ENCODE data around the gene ADAMTS4. TPM values are rescaled to one million over a fixed set of nuclear protein-coding genes. Genes with fewer than 3 reads are reported as not detected.

The ADAMTS4 gene
- total and polyA plus RNA-seq, 2 donors (not counting 1 experiment from before 2014, with no cell fraction given), result 0.10 TPM; not detected in 1

GRCh38 chr1:161189036-161189435, 9.8 kb downstream of the ADAMTS4 start:
- no peak overlapping the region for H2AFZ ChIP-seq (ENCODE audit: insufficient read depth, low read depth, low read length, poor library complexity, severe bottlenecking)
- 100% methylated on average over 2 of the region's 5 CpGs for WGBS (ENCODE audit: insufficient coverage)
- TF ChIP-seq EZH2 (IDR thresholded peaks at IDR 0.05; ENCODE audit: borderline replicate concordance, insufficient read depth, low read depth, low read length, poor library complexity, severe bottlenecking) (no peak), CTCF (IDR thresholded peaks at IDR 0.05) (no peak)
- Mint-ChIP-seq H3K27ac (peak overlapping the region; percentile 61), H3K9me3 (ENCODE audit: insufficient read depth) (no peaks in the 10 kb centered on the region), H3K4me1 (peaks cover 72% of the 10 kb centered on the region), H3K4me3 (no peak overlapping the region), H3K27me3 (no peaks in the 10 kb centered on the region)
- no peaks in the 10 kb centered on the region for H3K9me3 ChIP-seq (ENCODE audit: control extremely low read depth in 1 of 3, control insufficient read depth in 2 of 3, insufficient read depth in 1 of 3, low read length in 2 of 3)
- DNase-seq, result no peak
- ChIA-PET POLR2A (no interaction called here), CTCF (interaction anchor here (0.9 kb wide), 1 partner anchor 13 kb away, joined by 4 read pairs; the partner anchor contains the start of gene NDUFS2)
- H3K9ac ChIP-seq (ENCODE audit: low read length), result no peak overlapping the region
- intact Hi-C loops (cut with micrococcal nuclease), result loop anchor here (5.0 kb wide), 1 partner anchor 37 kb away; the partner anchor contains the start of gene UFC1
- no peak for ATAC-seq (ENCODE audit: low read depth)
- H3K4me3 ChIP-seq (ENCODE audit: control extremely low read depth in 1 of 5, extremely low read depth in 1 of 5, insufficient read depth in 1 of 5, low read depth in 2 of 5, low read length in 4 of 5), result no peak overlapping the region
- no peaks in the 10 kb centered on the region for H4K20me1 ChIP-seq (ENCODE audit: control insufficient read depth, insufficient read depth, low read length, poor library complexity, severe bottlenecking)
- H3K36me3 ChIP-seq (replicated peaks in 1 of 2; ENCODE audit: control extremely low read depth in 1 of 2, control insufficient read depth in 1 of 2, extremely low read depth in 1 of 2, insufficient read depth in 2 of 2, low read length in 1 of 2), result no peaks in the 10 kb centered on the region
- peak overlapping the region in 1 of 2 donors; percentile 53 for H3K27ac ChIP-seq (ENCODE audit: low read length in 2 of 2)
- H3K4me1 ChIP-seq (ENCODE audit: control insufficient read depth in 2 of 2, insufficient read depth in 2 of 2, low read length in 2 of 2), result peaks cover 67 to 82% of the 10 kb centered on the region in 2 donors
- no peak overlapping the region for H3K4me2 ChIP-seq (replicated peaks; ENCODE audit: low read depth, low read length, poor library complexity, severe bottlenecking)
- H3K79me2 ChIP-seq (ENCODE audit: control insufficient read depth, insufficient read depth, low read length), result peaks cover 26% of the 10 kb centered on the region
- no peaks in the 10 kb centered on the region for H3K27me3 ChIP-seq (replicated peaks in 1 of 4; ENCODE audit: control extremely low read depth in 1 of 4, control insufficient read depth in 3 of 4, insufficient read depth in 4 of 4, low read length in 3 of 4)

- peak overlapping the region; percentile 5 for H3K4me2 ChIP-seq (replicated peaks; ENCODE audit: low read depth, low read length, poor library complexity, severe bottlenecking)
- intact Hi-C loops (cut with micrococcal nuclease), result loop anchor here (5.0 kb wide), 1 partner anchor 36 kb away; the partner anchor contains the start of gene UFC1
- no peak for TF ChIP-seq EZH2 (IDR thresholded peaks at IDR 0.05; ENCODE audit: borderline replicate concordance, insufficient read depth, low read depth, low read length, poor library complexity, severe bottlenecking)
- no peak for TF ChIP-seq CTCF (IDR thresholded peaks at IDR 0.05)
- ChIA-PET CTCF (interaction anchor here (0.6 to 1.0 kb wide), 5 partner anchors 13 to 101 kb away, joined by 3 to 4 read pairs (median 4); partner anchors contain the start of gene NDUFS2), POLR2A (interaction anchor here (0.6 to 1.2 kb wide), 2 partner anchors 14 to 24 kb away, joined by 3 to 9 read pairs; no protein-coding TSS in a partner anchor)
- Mint-ChIP-seq H3K9me3 (ENCODE audit: insufficient read depth) (no peaks in the 10 kb centered on the region), H3K4me1 (peaks cover 73% of the 10 kb centered on the region), H3K27ac (peak overlapping the region; percentile 43), H3K27me3 (no peaks in the 10 kb centered on the region), H3K4me3 (no peak overlapping the region)
- no CpG with 5 or more reads among the region's 6 CpGs for WGBS (ENCODE audit: insufficient coverage)
- no peaks in the 10 kb centered on the region for H4K20me1 ChIP-seq (ENCODE audit: control insufficient read depth, insufficient read depth, low read length, poor library complexity, severe bottlenecking)
- peaks cover 26% of the 10 kb centered on the region for H3K79me2 ChIP-seq (ENCODE audit: control insufficient read depth, insufficient read depth, low read length)
- peaks cover 67 to 82% of the 10 kb centered on the region in 2 donors for H3K4me1 ChIP-seq (ENCODE audit: control insufficient read depth in 2 of 2, insufficient read depth in 2 of 2, low read length in 2 of 2)
- no peak overlapping the region for H2AFZ ChIP-seq (ENCODE audit: insufficient read depth, low read depth, low read length, poor library complexity, severe bottlenecking)
- H3K9ac ChIP-seq (ENCODE audit: low read length), result no peak overlapping the region
- H3K36me3 ChIP-seq (replicated peaks in 1 of 2; ENCODE audit: control extremely low read depth in 1 of 2, control insufficient read depth in 1 of 2, extremely low read depth in 1 of 2, insufficient read depth in 2 of 2, low read length in 1 of 2), result no peaks in the 10 kb centered on the region
- no peaks in the 10 kb centered on the region for H3K27me3 ChIP-seq (replicated peaks in 1 of 4; ENCODE audit: control extremely low read depth in 1 of 4, control insufficient read depth in 3 of 4, insufficient read depth in 4 of 4, low read length in 3 of 4)
- H3K9me3 ChIP-seq (ENCODE audit: control extremely low read depth in 1 of 3, control insufficient read depth in 2 of 3, insufficient read depth in 1 of 3, low read length in 2 of 3), result no peaks in the 10 kb centered on the region
- peak overlapping the region; percentile 2 to 86 for H3K27ac ChIP-seq (ENCODE audit: low read length in 2 of 2)
- no peak for DNase-seq
- H3K4me3 ChIP-seq (ENCODE audit: control extremely low read depth in 1 of 5, extremely low read depth in 1 of 5, insufficient read depth in 1 of 5, low read depth in 2 of 5, low read length in 4 of 5), result no peak overlapping the region
- no peak for ATAC-seq (ENCODE audit: low read depth)
These were observed 10.5 kb downstream of the ADAMTS4 start for GRCh38 chr1:161188381-161188780.

Data from B cell (primary cell).